ENCODE results near the gene DNAJB13.

The DNAJB13 gene

DNA sequence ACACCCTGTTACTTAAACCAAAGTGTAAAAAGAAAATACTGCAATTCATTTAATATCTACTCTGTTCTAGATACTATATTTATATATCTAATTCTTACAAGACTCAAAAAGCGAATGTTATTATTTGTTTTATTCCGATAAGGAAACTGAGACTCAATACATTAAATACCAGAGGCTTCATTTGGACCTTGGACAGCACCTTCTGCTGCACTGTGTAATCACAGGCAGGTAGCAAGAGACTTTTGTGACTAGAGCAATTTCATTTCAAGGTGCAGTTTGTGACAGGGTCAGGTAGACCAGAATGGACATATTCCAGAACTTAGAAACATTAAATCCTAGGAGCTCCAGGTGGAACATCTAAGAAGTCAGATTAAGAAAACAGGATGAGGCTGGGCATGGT is 21.4 kb upstream of the DNAJB13 start:
- no peak for ATAC-seq

DNA sequence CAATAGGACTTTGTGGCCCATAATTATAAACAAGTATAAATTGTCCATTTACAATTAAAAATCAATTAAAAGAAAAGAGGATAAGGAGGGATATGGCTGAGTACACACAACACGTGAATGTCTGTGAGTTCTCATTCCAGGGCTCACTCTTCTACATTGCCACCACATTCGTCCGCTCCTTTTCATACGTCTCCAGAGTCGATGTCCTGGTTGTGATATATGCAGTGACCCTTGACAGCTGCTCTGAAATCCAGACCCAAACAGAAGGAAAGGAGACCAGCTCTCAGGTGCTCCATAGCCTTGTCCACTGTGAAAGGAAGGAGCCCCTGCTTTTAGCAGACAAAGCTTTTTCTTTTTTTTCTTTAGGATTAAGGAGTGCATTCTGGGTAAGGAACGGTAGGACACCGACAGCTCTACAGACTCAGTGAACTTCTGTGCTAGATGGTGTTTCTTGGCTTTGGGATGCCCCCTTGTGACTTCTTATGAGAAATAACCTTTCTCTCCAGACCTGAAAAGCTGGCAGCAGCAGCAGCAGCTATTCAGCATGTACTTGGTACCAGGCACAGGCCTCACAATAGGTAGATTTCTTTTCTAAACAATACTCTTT is 19.7 kb upstream of the DNAJB13 start:
- TF ChIP-seq ISL1 (CRISPR knock-in tag; IDR thresholded peaks at IDR 0.05) (no peak), ZFP30 (CRISPR knock-in tag; IDR thresholded peaks at IDR 0.05) (no peak), TOX (CRISPR knock-in tag; IDR thresholded peaks at IDR 0.05; ENCODE audit: borderline replicate concordance) (no peak), GLIS3 (CRISPR knock-in tag; IDR thresholded peaks at IDR 0.05) (no peak)
- TF ChIP-seq, protein P1, sequence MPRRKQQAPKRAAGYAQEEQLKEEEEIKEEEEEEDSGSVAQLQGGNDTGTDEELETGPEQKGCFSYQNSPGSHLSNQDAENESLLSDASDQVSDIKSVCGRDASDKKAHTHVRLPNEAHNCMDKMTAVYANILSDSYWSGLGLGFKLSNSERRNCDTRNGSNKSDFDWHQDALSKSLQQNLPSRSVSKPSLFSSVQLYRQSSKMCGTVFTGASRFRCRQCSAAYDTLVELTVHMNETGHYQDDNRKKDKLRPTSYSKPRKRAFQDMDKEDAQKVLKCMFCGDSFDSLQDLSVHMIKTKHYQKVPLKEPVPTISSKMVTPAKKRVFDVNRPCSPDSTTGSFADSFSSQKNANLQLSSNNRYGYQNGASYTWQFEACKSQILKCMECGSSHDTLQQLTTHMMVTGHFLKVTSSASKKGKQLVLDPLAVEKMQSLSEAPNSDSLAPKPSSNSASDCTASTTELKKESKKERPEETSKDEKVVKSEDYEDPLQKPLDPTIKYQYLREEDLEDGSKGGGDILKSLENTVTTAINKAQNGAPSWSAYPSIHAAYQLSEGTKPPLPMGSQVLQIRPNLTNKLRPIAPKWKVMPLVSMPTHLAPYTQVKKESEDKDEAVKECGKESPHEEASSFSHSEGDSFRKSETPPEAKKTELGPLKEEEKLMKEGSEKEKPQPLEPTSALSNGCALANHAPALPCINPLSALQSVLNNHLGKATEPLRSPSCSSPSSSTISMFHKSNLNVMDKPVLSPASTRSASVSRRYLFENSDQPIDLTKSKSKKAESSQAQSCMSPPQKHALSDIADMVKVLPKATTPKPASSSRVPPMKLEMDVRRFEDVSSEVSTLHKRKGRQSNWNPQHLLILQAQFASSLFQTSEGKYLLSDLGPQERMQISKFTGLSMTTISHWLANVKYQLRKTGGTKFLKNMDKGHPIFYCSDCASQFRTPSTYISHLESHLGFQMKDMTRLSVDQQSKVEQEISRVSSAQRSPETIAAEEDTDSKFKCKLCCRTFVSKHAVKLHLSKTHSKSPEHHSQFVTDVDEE (CRISPR knock-in tag; IDR thresholded peaks at IDR 0.05), result no peak
- TF ChIP-seq, protein P2, sequence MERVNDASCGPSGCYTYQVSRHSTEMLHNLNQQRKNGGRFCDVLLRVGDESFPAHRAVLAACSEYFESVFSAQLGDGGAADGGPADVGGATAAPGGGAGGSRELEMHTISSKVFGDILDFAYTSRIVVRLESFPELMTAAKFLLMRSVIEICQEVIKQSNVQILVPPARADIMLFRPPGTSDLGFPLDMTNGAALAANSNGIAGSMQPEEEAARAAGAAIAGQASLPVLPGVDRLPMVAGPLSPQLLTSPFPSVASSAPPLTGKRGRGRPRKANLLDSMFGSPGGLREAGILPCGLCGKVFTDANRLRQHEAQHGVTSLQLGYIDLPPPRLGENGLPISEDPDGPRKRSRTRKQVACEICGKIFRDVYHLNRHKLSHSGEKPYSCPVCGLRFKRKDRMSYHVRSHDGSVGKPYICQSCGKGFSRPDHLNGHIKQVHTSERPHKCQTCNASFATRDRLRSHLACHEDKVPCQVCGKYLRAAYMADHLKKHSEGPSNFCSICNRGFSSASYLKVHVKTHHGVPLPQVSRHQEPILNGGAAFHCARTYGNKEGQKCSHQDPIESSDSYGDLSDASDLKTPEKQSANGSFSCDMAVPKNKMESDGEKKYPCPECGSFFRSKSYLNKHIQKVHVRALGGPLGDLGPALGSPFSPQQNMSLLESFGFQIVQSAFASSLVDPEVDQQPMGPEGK (CRISPR knock-in tag; IDR thresholded peaks at IDR 0.05; ENCODE audit: borderline replicate concordance), result no peak
- TF ChIP-seq, protein P3, sequence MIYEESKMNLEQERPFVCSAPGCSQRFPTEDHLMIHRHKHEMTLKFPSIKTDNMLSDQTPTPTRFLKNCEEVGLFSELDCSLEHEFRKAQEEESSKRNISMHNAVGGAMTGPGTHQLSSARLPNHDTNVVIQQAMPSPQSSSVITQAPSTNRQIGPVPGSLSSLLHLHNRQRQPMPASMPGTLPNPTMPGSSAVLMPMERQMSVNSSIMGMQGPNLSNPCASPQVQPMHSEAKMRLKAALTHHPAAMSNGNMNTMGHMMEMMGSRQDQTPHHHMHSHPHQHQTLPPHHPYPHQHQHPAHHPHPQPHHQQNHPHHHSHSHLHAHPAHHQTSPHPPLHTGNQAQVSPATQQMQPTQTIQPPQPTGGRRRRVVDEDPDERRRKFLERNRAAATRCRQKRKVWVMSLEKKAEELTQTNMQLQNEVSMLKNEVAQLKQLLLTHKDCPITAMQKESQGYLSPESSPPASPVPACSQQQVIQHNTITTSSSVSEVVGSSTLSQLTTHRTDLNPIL (CRISPR knock-in tag; IDR thresholded peaks at IDR 0.05; ENCODE audit: low read depth), result no peak
- peak; percentile 100 for ATAC-seq

More for the DNA sequence above, 21.4 kb upstream of the DNAJB13 start:
- TF ChIP-seq ZNF565 (CRISPR knock-in tag; conservative IDR thresholded peaks at IDR 0.05; ENCODE audit: low read depth), result no peak
- no peak for TF ChIP-seq OSR1 (CRISPR knock-in tag; IDR thresholded peaks at IDR 0.05)

DNA sequence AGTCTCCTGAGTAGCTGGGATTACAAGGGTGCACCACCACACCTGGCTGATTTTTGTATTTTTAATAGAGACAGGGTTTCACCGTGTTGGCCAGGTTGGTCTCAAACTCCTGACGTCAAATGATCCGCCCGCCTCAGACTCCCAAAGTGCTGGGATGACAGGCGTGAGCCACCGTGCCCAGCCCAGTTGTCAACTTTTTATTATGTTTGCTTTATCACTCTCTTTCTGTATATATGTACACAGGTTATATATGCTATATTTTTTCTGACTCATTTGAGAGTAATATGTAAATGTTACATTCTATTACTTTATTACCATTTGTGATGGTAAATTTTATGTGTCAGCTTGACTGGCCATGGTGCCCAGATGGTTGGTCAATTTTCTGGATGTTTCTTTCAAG is 18.9 kb upstream of the DNAJB13 start:
- TF ChIP-seq, protein P4, sequence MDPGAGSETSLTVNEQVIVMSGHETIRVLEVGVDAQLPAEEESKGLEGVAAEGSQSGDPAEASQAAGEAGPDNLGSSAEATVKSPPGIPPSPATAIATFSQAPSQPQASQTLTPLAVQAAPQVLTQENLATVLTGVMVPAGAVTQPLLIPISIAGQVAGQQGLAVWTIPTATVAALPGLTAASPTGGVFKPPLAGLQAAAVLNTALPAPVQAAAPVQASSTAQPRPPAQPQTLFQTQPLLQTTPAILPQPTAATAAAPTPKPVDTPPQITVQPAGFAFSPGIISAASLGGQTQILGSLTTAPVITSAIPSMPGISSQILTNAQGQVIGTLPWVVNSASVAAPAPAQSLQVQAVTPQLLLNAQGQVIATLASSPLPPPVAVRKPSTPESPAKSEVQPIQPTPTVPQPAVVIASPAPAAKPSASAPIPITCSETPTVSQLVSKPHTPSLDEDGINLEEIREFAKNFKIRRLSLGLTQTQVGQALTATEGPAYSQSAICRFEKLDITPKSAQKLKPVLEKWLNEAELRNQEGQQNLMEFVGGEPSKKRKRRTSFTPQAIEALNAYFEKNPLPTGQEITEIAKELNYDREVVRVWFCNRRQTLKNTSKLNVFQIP (CRISPR knock-in tag; IDR thresholded peaks at IDR 0.05; ENCODE audit: borderline replicate concordance, low read depth), result no peak
- TF ChIP-seq TCF4 (CRISPR knock-in tag; IDR thresholded peaks at IDR 0.05; ENCODE audit: borderline replicate concordance) (no peak), BACH2 (CRISPR knock-in tag; IDR thresholded peaks at IDR 0.05; ENCODE audit: borderline replicate concordance) (no peak), ZNF70 (CRISPR knock-in tag; IDR thresholded peaks at IDR 0.05) (no peak), PPARA (CRISPR knock-in tag; IDR thresholded peaks at IDR 0.05; ENCODE audit: borderline replicate concordance) (no peak), CSDC2 (CRISPR knock-in tag; IDR thresholded peaks at IDR 0.05) (no peak), SNAI2 (CRISPR knock-in tag; IDR thresholded peaks at IDR 0.05) (no peak), ZFP3 (CRISPR knock-in tag; IDR thresholded peaks at IDR 0.05) (no peak), ZC3H10 (CRISPR knock-in tag; IDR thresholded peaks at IDR 0.05) (no peak), OSR1 (CRISPR knock-in tag; IDR thresholded peaks at IDR 0.05) (no peak), ARNTL (CRISPR knock-in tag; IDR thresholded peaks at IDR 0.05; ENCODE audit: borderline replicate concordance, low read depth) (no peak), ISL1 (CRISPR knock-in tag; IDR thresholded peaks at IDR 0.05) (no peak), ZFP30 (CRISPR knock-in tag; IDR thresholded peaks at IDR 0.05) (no peak)
- TF ChIP-seq, protein P3 (CRISPR knock-in tag; IDR thresholded peaks at IDR 0.05; ENCODE audit: low read depth), result no peak
- TF ChIP-seq, protein P1 (CRISPR knock-in tag; IDR thresholded peaks at IDR 0.05), result no peak
- no peak for ATAC-seq

Measured in SK-N-SH treated with all-trans-retinoic acid at 6 μM for 48 hours (cell line).